OCI-LY7 (cell line): ENCODE measurements around the gene SEMA3E. TPM values are rescaled to one million over a fixed set of nuclear protein-coding genes. Genes with fewer than 3 reads are reported as not detected.
A peak's percentile ranks its signal among the peaks of the same experiment; 100 is the strongest.

Experiments used
- BruUV-seq: library from RNA; stranded (reverse); fragments of 400-500 nt; replicated peaks from 2 replicates; lab custom pipeline; 2021; lab: Mats Ljungman, UMichigan
- CTCF ChIA-PET: fragments of 300-600 bp; sonication (Branson Sonifier 250); formaldehyde crosslinking; loops from one replicate; lab custom pipeline; 2022; ENCODE audit warnings: antibody characterized with exemption; ENCODE audit not compliant: unreplicated experiment; lab: Charles Lee
- POLR2A ChIA-PET: fragments of 300-600 bp; sonication (Branson Sonifier 250); formaldehyde crosslinking; loops from one replicate; lab custom pipeline; 2022; ENCODE audit warnings: antibody characterized with exemption; lab: Charles Lee
- DNase-seq: peaks from one replicate; pipeline ENCODE4 v3.0.0-alpha.2; 2015; ENCODE audit warnings: low spot score
- H2AFZ ChIP-seq: fragments of 200-600 bp; sonication (generic), shearing (Covaris generic); 2 replicates; pipeline ENCODE4 v1.6.1; 2014; ENCODE audit warnings: mild to moderate bottlenecking, antibody characterized with exemption, low read length, moderate library complexity
- H3K27ac ChIP-seq: fragments of 200-600 bp; sonication (generic); 2 replicates; pipeline ENCODE4 v1.5.1; 2014; ENCODE audit warnings: mixed run types, low read depth, mild to moderate bottlenecking, moderate library complexity, low read length, inconsistent platforms; ENCODE audit not compliant: poor library complexity, severe bottlenecking
- H3K36me3 ChIP-seq: fragments of 200-600 bp; sonication (generic); 2 replicates; pipeline ENCODE4 v1.6.1; 2014; ENCODE audit warnings: mild to moderate bottlenecking, antibody characterized with exemption, low read length, moderate library complexity, mixed read lengths; ENCODE audit not compliant: insufficient read depth
- H3K4me1 ChIP-seq: fragments of 200-600 bp; sonication (generic); 2 replicates; pipeline ENCODE4 v1.5.1; 2014; ENCODE audit warnings: mild to moderate bottlenecking, low read length; ENCODE audit not compliant: insufficient read depth, poor library complexity, severe bottlenecking
- H3K4me2 ChIP-seq: fragments of 200-600 bp; sonication (generic); 2 replicates; pipeline ENCODE4 v1.6.1; 2014; ENCODE audit warnings: mild to moderate bottlenecking, low read length
- H3K4me3 ChIP-seq: fragments of 200-600 bp; sonication (generic); 2 replicates; pipeline ENCODE4 v1.5.1; 2014; ENCODE audit warnings: mild to moderate bottlenecking, low read depth, low read length; ENCODE audit not compliant: poor library complexity, severe bottlenecking
- H3K79me2 ChIP-seq: fragments of 200-600 bp; sonication (generic); 2 replicates; pipeline ENCODE4 v1.6.1; 2016; ENCODE audit warnings: low read depth, mild to moderate bottlenecking, low read length, moderate library complexity, mixed read lengths; ENCODE audit not compliant: insufficient read depth
- H3K9me2 ChIP-seq: fragments of 200-600 bp; sonication (generic); 2 replicates; pipeline ENCODE4 v1.6.1; 2016; ENCODE audit warnings: mild to moderate bottlenecking, low read length, mixed read lengths; ENCODE audit not compliant: insufficient read depth
- H3K9me3 ChIP-seq: fragments of 200-600 bp; sonication (generic); 2 replicates; pipeline ENCODE4 v1.6.1; 2014; ENCODE audit warnings: mild to moderate bottlenecking, mixed run types, low read length, mixed read lengths
- H4K20me1 ChIP-seq: fragments of 200-600 bp; sonication (generic); 2 replicates; pipeline ENCODE4 v1.6.1; 2014; ENCODE audit warnings: mild to moderate bottlenecking, antibody characterized with exemption, low read length, moderate library complexity, mixed read lengths; ENCODE audit not compliant: insufficient read depth
- EZH2phosphoT487 ChIP-seq: fragments of 200-600 bp; sonication (generic); IDR thresholded peaks from 2 replicates; pipeline ENCODE4 v1.6.1; 2018; ENCODE audit warnings: low read depth, borderline replicate concordance, mild to moderate bottlenecking, mixed run types, antibody characterized with exemption, low read length, moderate library complexity, mixed read lengths
- intact Hi-C: fragments of 100-400 bp; cut with micrococcal nuclease; formaldehyde crosslinking; loops from one replicate; pipeline ENCODE4 v1.10.0; 2022; ENCODE audit not compliant: unreplicated experiment
- total RNA-seq, 2 experiments: library from RNA; depleted of rRNA in 1 of 2; stranded (reverse); fragments of >200 nt in 1 of 2; shearing (Covaris generic) in 1 of 2; gene quantifications; 2 replicates each; pipeline ENCODE4 v1.2.3, GENCODE V29; 2014 to 2022
- TF ChIP-seq, protein P1 (sequence below): fragments of 200-600 bp; sonication (generic); conservative IDR thresholded peaks from 2 replicates; pipeline ENCODE4 v1.5.1; 2014; ENCODE audit warnings: mild to moderate bottlenecking, antibody characterized with exemption, low read length, moderate library complexity, mixed read lengths

SEMA3E gene
- total RNA-seq, 2 experiments from 2014 or later: 0.06 TPM; not detected in 1

DNA sequence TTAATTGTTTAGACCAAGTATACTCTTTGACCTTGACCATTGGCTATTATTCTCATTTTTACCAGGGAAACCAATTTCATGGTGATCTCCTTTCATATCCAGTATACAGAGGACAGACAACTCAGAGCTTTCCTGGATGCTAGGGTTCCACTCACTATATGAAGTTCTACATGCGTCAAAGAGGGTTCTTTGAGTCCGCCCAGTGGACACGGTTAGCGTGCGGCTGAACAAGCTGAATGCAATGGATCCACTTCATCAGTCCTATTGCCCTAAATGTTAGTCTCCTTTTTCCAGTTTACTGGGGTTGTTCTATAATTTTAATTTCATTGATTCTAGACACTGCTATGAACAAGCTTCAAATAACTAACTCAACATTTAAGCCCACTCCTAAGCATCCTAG is 323.9 kb downstream of the SEMA3E start:
- H4K20me1 ChIP-seq: no peaks in the 10 kb centered on the region
- H3K4me2 ChIP-seq: no peak overlapping the region
- POLR2A ChIA-PET: no interaction called here
- H3K4me3 ChIP-seq: no peak overlapping the region
- H3K9me2 ChIP-seq: no peaks in the 10 kb centered on the region
- no peaks in the 10 kb centered on the region for H3K79me2 ChIP-seq
- no peaks in the 10 kb centered on the region for H3K9me3 ChIP-seq
- no peaks in the 10 kb centered on the region for H3K4me1 ChIP-seq
- intact Hi-C loops: no loop called here
- CTCF ChIA-PET: no interaction called here
- no peak for DNase-seq
- H3K27ac ChIP-seq: no peak overlapping the region
- H2AFZ ChIP-seq: no peak overlapping the region
- no peaks in the 10 kb centered on the region for H3K36me3 ChIP-seq
- no TSS peak for BruUV-seq
- no peak for TF ChIP-seq EZH2phosphoT487
- TF ChIP-seq, protein P1, sequence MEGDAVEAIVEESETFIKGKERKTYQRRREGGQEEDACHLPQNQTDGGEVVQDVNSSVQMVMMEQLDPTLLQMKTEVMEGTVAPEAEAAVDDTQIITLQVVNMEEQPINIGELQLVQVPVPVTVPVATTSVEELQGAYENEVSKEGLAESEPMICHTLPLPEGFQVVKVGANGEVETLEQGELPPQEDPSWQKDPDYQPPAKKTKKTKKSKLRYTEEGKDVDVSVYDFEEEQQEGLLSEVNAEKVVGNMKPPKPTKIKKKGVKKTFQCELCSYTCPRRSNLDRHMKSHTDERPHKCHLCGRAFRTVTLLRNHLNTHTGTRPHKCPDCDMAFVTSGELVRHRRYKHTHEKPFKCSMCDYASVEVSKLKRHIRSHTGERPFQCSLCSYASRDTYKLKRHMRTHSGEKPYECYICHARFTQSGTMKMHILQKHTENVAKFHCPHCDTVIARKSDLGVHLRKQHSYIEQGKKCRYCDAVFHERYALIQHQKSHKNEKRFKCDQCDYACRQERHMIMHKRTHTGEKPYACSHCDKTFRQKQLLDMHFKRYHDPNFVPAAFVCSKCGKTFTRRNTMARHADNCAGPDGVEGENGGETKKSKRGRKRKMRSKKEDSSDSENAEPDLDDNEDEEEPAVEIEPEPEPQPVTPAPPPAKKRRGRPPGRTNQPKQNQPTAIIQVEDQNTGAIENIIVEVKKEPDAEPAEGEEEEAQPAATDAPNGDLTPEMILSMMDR: 0 out of 2 replicates have a peak, but pooled peaks have one; percentile 11

DNA sequence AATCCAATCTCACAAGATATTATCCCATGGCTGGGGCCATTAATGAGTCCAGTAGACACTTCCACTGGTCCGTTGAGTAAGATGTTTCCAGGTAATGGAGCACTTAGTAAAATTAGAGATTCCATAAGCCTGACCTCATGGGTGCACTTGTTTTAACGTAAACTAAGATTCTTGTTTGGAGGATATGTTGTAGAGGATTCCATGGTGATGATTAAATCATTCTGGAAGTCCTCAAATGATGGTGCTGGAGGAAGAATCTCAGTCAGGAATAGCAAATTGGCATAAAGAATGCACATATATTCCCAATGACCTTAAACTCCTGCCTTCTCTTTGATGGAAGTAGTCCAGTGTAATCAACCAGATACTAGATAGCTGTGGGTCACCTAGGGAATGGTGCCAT is 324.3 kb downstream of the SEMA3E start:
- Histone ChIP-seq H3K4me1 (no peaks in the 10 kb centered on the region), H3K79me2 (no peaks in the 10 kb centered on the region), H3K27ac (no peak overlapping the region), H3K9me3 (no peaks in the 10 kb centered on the region), H3K36me3 (no peaks in the 10 kb centered on the region), H4K20me1 (no peaks in the 10 kb centered on the region), H2AFZ (no peak overlapping the region), H3K4me3 (no peak overlapping the region), H3K9me2 (no peaks in the 10 kb centered on the region), H3K4me2 (no peak overlapping the region)
- intact Hi-C loops: no loop called here
- no peak for DNase-seq
- ChIA-PET POLR2A (no interaction called here), CTCF (no interaction called here)
- TF ChIP-seq, protein P1: no peak
- TF ChIP-seq EZH2phosphoT487: no peak
- no TSS peak for BruUV-seq

DNA sequence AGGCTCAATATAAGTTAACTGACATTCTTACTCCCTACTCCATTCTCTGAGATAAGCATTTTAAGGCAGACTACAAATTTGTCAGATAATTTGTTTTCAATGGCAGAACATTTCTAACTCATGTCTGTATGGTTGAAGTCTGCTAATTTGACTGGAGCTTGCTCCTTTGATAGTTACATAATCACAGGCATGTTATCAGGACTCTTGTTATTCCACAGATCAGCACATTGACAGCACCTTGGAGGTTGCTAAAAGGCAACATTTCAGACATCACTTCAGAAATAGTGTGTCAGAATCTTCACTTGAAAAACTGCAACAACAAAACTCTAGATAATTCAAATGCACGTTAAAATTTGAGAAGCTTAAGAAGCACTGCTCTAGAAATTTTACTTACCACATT is 327.9 kb downstream of the SEMA3E start:
- CTCF ChIA-PET: no interaction called here
- no peaks in the 10 kb centered on the region for H3K79me2 ChIP-seq
- TF ChIP-seq, protein P1: no peak
- TF ChIP-seq EZH2phosphoT487: no peak
- H3K4me1 ChIP-seq: no peaks in the 10 kb centered on the region
- no peaks in the 10 kb centered on the region for H3K9me3 ChIP-seq
- DNase-seq: no peak
- no peaks in the 10 kb centered on the region for H4K20me1 ChIP-seq
- H3K4me3 ChIP-seq: no peak overlapping the region
- H2AFZ ChIP-seq: no peak overlapping the region
- no peaks in the 10 kb centered on the region for H3K36me3 ChIP-seq
- intact Hi-C loops: no loop called here
- no TSS peak for BruUV-seq
- H3K9me2 ChIP-seq: no peaks in the 10 kb centered on the region
- POLR2A ChIA-PET: no interaction called here
- no peak overlapping the region for H3K4me2 ChIP-seq
- H3K27ac ChIP-seq: no peak overlapping the region
